GM23338 (cell line): ENCODE measurements around the gene SV2A. TPM values are rescaled to one million over a fixed set of nuclear protein-coding genes. Genes with fewer than 3 reads are reported as not detected.

Experiments
- ATAC-seq: fragments of 200-7000 bp; cut with Tn5 transposase; 3 replicates; pipeline ENCODE4 v1.9.1; 2020
- DNase-seq: peaks from one replicate; pipeline ENCODE4 v3.0.0-alpha.2; 2015; ENCODE audit warnings: low spot score
- H2AFZ ChIP-seq: fragments of 200-600 bp; sonication (generic); 2 replicates; pipeline ENCODE4 v1.8.0; 2016; ENCODE audit warnings: antibody characterized with exemption, mild to moderate bottlenecking, moderate library complexity
- H3F3A ChIP-seq: fragments of 200-600 bp; sonication (generic); replicated peaks from 2 replicates; pipeline ENCODE4 v1.8.0; 2017; ENCODE audit warnings: antibody characterized with exemption, mixed run types, low read depth
- H3K27ac ChIP-seq: fragments of 200-600 bp; sonication (generic); 2 replicates; pipeline ENCODE4 v1.6.1; 2016; ENCODE audit warnings: low read depth
- H3K27me3 ChIP-seq: fragments of 200-600 bp; sonication (generic); 2 replicates; pipeline ENCODE4 v1.8.0; 2016; ENCODE audit warnings: mild to moderate bottlenecking, mixed run types, moderate library complexity; ENCODE audit not compliant: insufficient read depth
- H3K36me3 ChIP-seq: fragments of 200-600 bp; sonication (generic); 2 replicates; pipeline ENCODE4 v1.8.0; 2016; ENCODE audit warnings: mild to moderate bottlenecking; ENCODE audit not compliant: insufficient read depth
- H3K4me1 ChIP-seq: fragments of 200-600 bp; sonication (generic); 2 replicates; pipeline ENCODE4 v1.8.0; 2016; ENCODE audit warnings: mild to moderate bottlenecking, moderate library complexity; ENCODE audit not compliant: insufficient read depth
- H3K4me2 ChIP-seq: fragments of 200-600 bp; sonication (generic); 2 replicates; pipeline ENCODE4 v1.7.1; 2017; ENCODE audit warnings: mixed run types
- H3K4me3 ChIP-seq: fragments of 200-600 bp; sonication (generic); 2 replicates; pipeline ENCODE4 v1.6.1; 2016; ENCODE audit warnings: mixed run types
- H3K79me2 ChIP-seq: fragments of 200-600 bp; sonication (generic); replicated peaks from 2 replicates; pipeline ENCODE4 v1.8.0; 2017; ENCODE audit warnings: mild to moderate bottlenecking; ENCODE audit not compliant: insufficient read depth
- H3K9me2 ChIP-seq: fragments of 200-600 bp; sonication (generic); 2 replicates; pipeline ENCODE4 v1.8.0; 2017; ENCODE audit not compliant: insufficient read depth
- H4K20me1 ChIP-seq: fragments of 200-600 bp; sonication (generic); replicated peaks from 2 replicates; pipeline ENCODE4 v1.8.0; 2017; ENCODE audit warnings: mild to moderate bottlenecking; ENCODE audit not compliant: insufficient read depth
- H3K27ac Mint-ChIP-seq: 2 replicates; pipeline ENCODE4 v1.8.0; 2020; ENCODE audit warnings: inconsistent platforms, mild to moderate bottlenecking, moderate library complexity, mixed read lengths
- H3K27me3 Mint-ChIP-seq: 3 replicates; pipeline ENCODE4 v1.8.0; 2022; ENCODE audit warnings: low read depth, mild to moderate bottlenecking, moderate library complexity, mixed read lengths, inconsistent platforms; ENCODE audit not compliant: insufficient read depth, poor library complexity
- H3K36me3 Mint-ChIP-seq: 3 replicates; pipeline ENCODE4 v1.8.0; 2021; ENCODE audit warnings: low read depth, mild to moderate bottlenecking, inconsistent platforms, moderate library complexity, mixed read lengths
- H3K4me1 Mint-ChIP-seq: 3 replicates; pipeline ENCODE4 v1.8.0; 2020; ENCODE audit warnings: mild to moderate bottlenecking, inconsistent platforms, mixed read lengths
- H3K4me3 Mint-ChIP-seq: 3 replicates; pipeline ENCODE4 v1.8.0; 2021; ENCODE audit warnings: moderate library complexity, mild to moderate bottlenecking, inconsistent platforms, mixed read lengths
- H3K9me3 Mint-ChIP-seq: 3 replicates; pipeline ENCODE4 v1.8.0; 2020; ENCODE audit warnings: moderate library complexity, mild to moderate bottlenecking, inconsistent platforms, mixed read lengths
- CTCF ChIP-seq, 2 experiments: fragments of 200-600 bp in 1 of 2; sonication (generic) in 1 of 2; conservative IDR thresholded peaks; 2 replicates each; pipeline versions ENCODE4 v1.5.1 to v1.6.1; 2016 to 2017; ENCODE audit warnings: antibody characterized with exemption in 2 of 2, low read depth in 2 of 2, mild to moderate bottlenecking in 2 of 2, moderate library complexity in 1 of 2
- EZH2 ChIP-seq: fragments of 200-600 bp; sonication (generic); IDR thresholded peaks from one replicate; pipeline ENCODE4 v1.8.0; 2017; ENCODE audit warnings: antibody characterized with exemption, mild to moderate bottlenecking, low read depth; ENCODE audit not compliant: unreplicated experiment
- EZH2phosphoT487 ChIP-seq: fragments of 200-600 bp; sonication (generic); IDR thresholded peaks from one replicate; pipeline ENCODE4 v1.8.1; 2018; ENCODE audit warnings: antibody characterized with exemption; ENCODE audit not compliant: unreplicated experiment
- JUNB ChIP-seq: IDR thresholded peaks from one replicate; pipeline ENCODE4 v1.6.1; 2016; ENCODE audit warnings: antibody characterized with exemption; ENCODE audit not compliant: unreplicated experiment
- POLR2AphosphoS5 ChIP-seq: IDR thresholded peaks from 2 replicates; pipeline ENCODE4 v1.6.1; 2016; ENCODE audit warnings: antibody characterized with exemption, low read depth
- REST ChIP-seq: IDR thresholded peaks from one replicate; pipeline ENCODE4 v1.6.1; 2018; ENCODE audit warnings: antibody characterized with exemption; ENCODE audit not compliant: unreplicated experiment
- ZNF331 ChIP-seq: fragments of 250-450 bp; sonication (Bioruptor Pico); IDR thresholded peaks from 2 replicates; pipeline ENCODE4 v1.5.0; 2020; ENCODE audit warnings: low read depth, mild to moderate bottlenecking, moderate library complexity
- polyA plus RNA-seq: library from polyadenylated mRNA; unstranded; fragments of >200 nt; fragmentation: Nextera tagmentation; extraction: Ambion mirVana; gene quantifications from 2 replicates; pipeline ENCODE4 v1.2.1, GENCODE V29; 2016
- total RNA-seq: library from RNA; depleted of rRNA; stranded (reverse); fragments of >200 nt; shearing (Covaris generic); gene quantifications from 2 replicates; pipeline ENCODE4 v1.2.3, GENCODE V29; 2014

The SV2A gene
- total and polyA plus RNA-seq, 2 experiments from 2014 or later: 17.8 to 41.7 TPM

- Histone ChIP-seq H3K4me2 (peak overlapping the region; percentile 80), H3K79me2 (0 out of 2 replicates have a peak, but pooled peaks cover 7% of the 10 kb centered on the region), H4K20me1 (no peaks in the 10 kb centered on the region), H3K9me2 (no peaks in the 10 kb centered on the region), H3K4me1 (peaks cover 3% of the 10 kb centered on the region; the same call in 1 of the 2 replicates), H3F3A (peaks cover 12% of the 10 kb centered on the region; the same call in 1 of the 2 replicates), H3K27ac (peak overlapping the region; percentile 99), H3K27me3 (no peaks in the 10 kb centered on the region), H3K36me3 (no peaks in the 10 kb centered on the region), H3K4me3 (peak overlapping the region; percentile 87), H2AFZ (no peak overlapping the region)
- H3K9me3 Mint-ChIP-seq: no peaks in the 10 kb centered on the region
- H3K36me3 Mint-ChIP-seq: no peaks in the 10 kb centered on the region
- DNase-seq (peak; percentile 82), ATAC-seq (peak; percentile 16)
- H3K27me3 Mint-ChIP-seq: peaks cover 3% of the 10 kb centered on the region
- H3K27ac Mint-ChIP-seq: no peak overlapping the region
- H3K4me1 Mint-ChIP-seq: peaks cover 7% of the 10 kb centered on the region; the same call in 2 of the 3 replicates
- no peak for TF ChIP-seq REST
- peak; percentile 32 for TF ChIP-seq POLR2AphosphoS5
- H3K4me3 Mint-ChIP-seq: no peak overlapping the region
Observed at GRCh38 chr1:149885339-149886120, 32.1 kb downstream of the SV2A start.

- DNase-seq (peak; percentile 35), ATAC-seq (peak; percentile 1; the same call in 1 of the 3 replicates)
- peaks cover 12% of the 10 kb centered on the region; the same call in 1 of the 2 replicates for H3F3A ChIP-seq
- H3K4me3 ChIP-seq: peak overlapping the region; percentile 87
- no peaks in the 10 kb centered on the region for H3K27me3 ChIP-seq
- no peaks in the 10 kb centered on the region for H3K9me2 ChIP-seq
- no peaks in the 10 kb centered on the region for H3K36me3 ChIP-seq
- no peaks in the 10 kb centered on the region for H4K20me1 ChIP-seq
- no peak overlapping the region for H3K27ac Mint-ChIP-seq
- no peak overlapping the region for H3K4me3 Mint-ChIP-seq
- peak overlapping the region; percentile 80 for H3K4me2 ChIP-seq
- H3K36me3 Mint-ChIP-seq: no peaks in the 10 kb centered on the region
- peak overlapping the region; percentile 99 for H3K27ac ChIP-seq
- H3K79me2 ChIP-seq: 0 out of 2 replicates have a peak, but pooled peaks cover 7% of the 10 kb centered on the region
- peaks cover 2% of the 10 kb centered on the region for H3K27me3 Mint-ChIP-seq
- H3K9me3 Mint-ChIP-seq: no peaks in the 10 kb centered on the region
- H2AFZ ChIP-seq: no peak overlapping the region
- H3K4me1 Mint-ChIP-seq: peaks cover 5% of the 10 kb centered on the region; the same call in 2 of the 3 replicates
- peaks cover 3% of the 10 kb centered on the region; the same call in 1 of the 2 replicates for H3K4me1 ChIP-seq
- no peak for TF ChIP-seq ZNF331
- no peak for TF ChIP-seq EZH2phosphoT487
- no peak for TF ChIP-seq JUNB
- TF ChIP-seq CTCF (conservative IDR thresholded peaks at IDR 0.05; ENCODE audit: low read depth in 2 of 2): no peak
- TF ChIP-seq EZH2: no peak
Observed at GRCh38 chr1:149884433-149885338, 33.0 kb downstream of the SV2A start.
